GOT3 (cell line): ENCODE data around the gene CCDC33.
"Not testable (repeated sequence)": the region's sequence is repeated elsewhere in the genome, so short reads cannot be mapped to it uniquely, and the experiment has no call there.

Experiments
- DNase-seq: peaks from one replicate; lab custom pipeline; 2025; ENCODE audit warnings: mixed read lengths; lab: John Stamatoyannopoulos, UW

CCDC33 gene

GRCh38 chr15:74334127-74334526 lies 98.0 kb downstream of the CCDC33 start:
- no peak for DNase-seq

- DNase-seq: no peak
Measured at GRCh38 chr15:74335396-74335795, 99.3 kb downstream of the CCDC33 start.

- DNase-seq: no peak
Measured at GRCh38 chr15:74336061-74337005, 100.2 kb downstream of the CCDC33 start.

GRCh38 chr15:74337146-74337545 lies 101.0 kb downstream of the CCDC33 start:
- DNase-seq: no peak

GRCh38 chr15:74337607-74338211 lies 101.6 kb downstream of the CCDC33 start:
- DNase-seq: no peak

- DNase-seq: no peak
Measured at GRCh38 chr15:74338676-74339075, 102.5 kb downstream of the CCDC33 start.

GRCh38 chr15:74339371-74339770 lies 103.2 kb downstream of the CCDC33 start:
- no peak for DNase-seq

- no peak for DNase-seq
Measured at GRCh38 chr15:74340150-74340549, 104.0 kb downstream of the CCDC33 start.

GRCh38 chr15:74343127-74343796 lies 107.1 kb downstream of the CCDC33 start:
- DNase-seq: no peak

GRCh38 chr15:74343797-74344127 lies 107.6 kb downstream of the CCDC33 start:
- no peak for DNase-seq

GRCh38 chr15:74345051-74345450 lies 108.9 kb downstream of the CCDC33 start:
- DNase-seq: no peak

GRCh38 chr15:74347757-74348250 lies 111.7 kb downstream of the CCDC33 start:
- DNase-seq: no peak

GRCh38 chr15:74349241-74349778 lies 113.2 kb downstream of the CCDC33 start:
- no peak for DNase-seq

- no peak for DNase-seq
Measured at GRCh38 chr15:74350295-74351275, 114.5 kb downstream of the CCDC33 start.

GRCh38 chr15:74351670-74352069 lies 115.5 kb downstream of the CCDC33 start:
- no peak for DNase-seq

- no peak for DNase-seq
Measured at GRCh38 chr15:74352393-74352910, 116.3 kb downstream of the CCDC33 start.

GRCh38 chr15:74353992-74354391 lies 117.9 kb downstream of the CCDC33 start:
- not testable (repeated sequence) for DNase-seq

GRCh38 chr15:74356050-74356449 lies 119.9 kb downstream of the CCDC33 start:
- DNase-seq: not testable (repeated sequence)

GRCh38 chr15:74357514-74357913 lies 121.4 kb downstream of the CCDC33 start:
- not testable (repeated sequence) for DNase-seq

- DNase-seq: not testable (repeated sequence)
Measured at GRCh38 chr15:74359376-74359775, 123.2 kb downstream of the CCDC33 start.

- DNase-seq: not testable (repeated sequence)
Measured at GRCh38 chr15:74360855-74361254, 124.7 kb downstream of the CCDC33 start.
